ENCODE measurements around the gene NAP1L1. TPM values are rescaled to one million over a fixed set of nuclear protein-coding genes. Genes with fewer than 3 reads are reported as not detected.

The NAP1L1 gene
- total RNA-seq, 1 experiment from 2014 or later = 946 TPM

- ATAC-seq = no peak
- TF ChIP-seq, protein P1, sequence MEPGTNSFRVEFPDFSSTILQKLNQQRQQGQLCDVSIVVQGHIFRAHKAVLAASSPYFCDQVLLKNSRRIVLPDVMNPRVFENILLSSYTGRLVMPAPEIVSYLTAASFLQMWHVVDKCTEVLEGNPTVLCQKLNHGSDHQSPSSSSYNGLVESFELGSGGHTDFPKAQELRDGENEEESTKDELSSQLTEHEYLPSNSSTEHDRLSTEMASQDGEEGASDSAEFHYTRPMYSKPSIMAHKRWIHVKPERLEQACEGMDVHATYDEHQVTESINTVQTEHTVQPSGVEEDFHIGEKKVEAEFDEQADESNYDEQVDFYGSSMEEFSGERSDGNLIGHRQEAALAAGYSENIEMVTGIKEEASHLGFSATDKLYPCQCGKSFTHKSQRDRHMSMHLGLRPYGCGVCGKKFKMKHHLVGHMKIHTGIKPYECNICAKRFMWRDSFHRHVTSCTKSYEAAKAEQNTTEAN (CRISPR knock-in tag; IDR thresholded peaks at IDR 0.05) = no peak
- no peak for TF ChIP-seq PRDM15 (CRISPR knock-in tag; IDR thresholded peaks at IDR 0.05)
- TF ChIP-seq ETV6 (CRISPR knock-in tag; IDR thresholded peaks at IDR 0.05) = no peak
- TF ChIP-seq ZMAT4 (CRISPR knock-in tag; IDR thresholded peaks at IDR 0.05) = no peak
- no peak for TF ChIP-seq NR2C2 (CRISPR knock-in tag; IDR thresholded peaks at IDR 0.05)
- no peak for TF ChIP-seq CREM (CRISPR knock-in tag; IDR thresholded peaks at IDR 0.05)
- no peak for TF ChIP-seq FOXP1 (CRISPR knock-in tag; IDR thresholded peaks at IDR 0.05; ENCODE audit: borderline replicate concordance)
- TF ChIP-seq TCF7 (CRISPR knock-in tag; IDR thresholded peaks at IDR 0.05; ENCODE audit: low read depth) = no peak
- TF ChIP-seq ATF1 (CRISPR knock-in tag; IDR thresholded peaks at IDR 0.05) = no peak
- TF ChIP-seq, protein P2, sequence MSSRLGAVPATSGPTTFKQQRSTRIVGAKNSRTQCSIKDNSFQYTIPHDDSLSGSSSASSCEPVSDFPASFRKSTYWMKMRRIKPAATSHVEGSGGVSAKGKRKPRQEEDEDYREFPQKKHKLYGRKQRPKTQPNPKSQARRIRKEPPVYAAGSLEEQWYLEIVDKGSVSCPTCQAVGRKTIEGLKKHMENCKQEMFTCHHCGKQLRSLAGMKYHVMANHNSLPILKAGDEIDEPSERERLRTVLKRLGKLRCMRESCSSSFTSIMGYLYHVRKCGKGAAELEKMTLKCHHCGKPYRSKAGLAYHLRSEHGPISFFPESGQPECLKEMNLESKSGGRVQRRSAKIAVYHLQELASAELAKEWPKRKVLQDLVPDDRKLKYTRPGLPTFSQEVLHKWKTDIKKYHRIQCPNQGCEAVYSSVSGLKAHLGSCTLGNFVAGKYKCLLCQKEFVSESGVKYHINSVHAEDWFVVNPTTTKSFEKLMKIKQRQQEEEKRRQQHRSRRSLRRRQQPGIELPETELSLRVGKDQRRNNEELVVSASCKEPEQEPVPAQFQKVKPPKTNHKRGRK (CRISPR knock-in tag; IDR thresholded peaks at IDR 0.05; ENCODE audit: borderline replicate concordance) = no peak
- no peak for TF ChIP-seq ZNF263 (CRISPR knock-in tag; IDR thresholded peaks at IDR 0.05; ENCODE audit: low read depth)
- no peak for TF ChIP-seq ELF4 (CRISPR knock-in tag; IDR thresholded peaks at IDR 0.05; ENCODE audit: low read depth)
- no peak for TF ChIP-seq CDX4 (CRISPR knock-in tag; IDR thresholded peaks at IDR 0.05; ENCODE audit: borderline replicate concordance)
- no peak for TF ChIP-seq ARID4B (CRISPR knock-in tag; IDR thresholded peaks at IDR 0.05; ENCODE audit: borderline replicate concordance)
- no peak for TF ChIP-seq OVOL2 (CRISPR knock-in tag; IDR thresholded peaks at IDR 0.05; ENCODE audit: borderline replicate concordance)
- TF ChIP-seq GTF2I (CRISPR knock-in tag; conservative IDR thresholded peaks at IDR 0.05) = no peak
- no peak for TF ChIP-seq ZBTB21 (CRISPR knock-in tag; IDR thresholded peaks at IDR 0.05; ENCODE audit: borderline replicate concordance)
- no peak for TF ChIP-seq NFE2L1 (CRISPR knock-in tag; IDR thresholded peaks at IDR 0.05)
- TF ChIP-seq ZNF121 (CRISPR knock-in tag; IDR thresholded peaks at IDR 0.05) = no peak
- TF ChIP-seq TEAD1 (CRISPR knock-in tag; IDR thresholded peaks at IDR 0.05) = no peak
- DNase-seq (ENCODE audit: low spot score) = no peak
- ChIA-PET POLR2A (interaction anchor here (0.5 to 0.6 kb wide), 2 partner anchors 51 to 110 kb away, joined by 4 read pairs; no protein-coding TSS in a partner anchor), CTCF (interaction anchor here (0.8 kb wide), 1 partner anchor 15 kb away, joined by 3 read pairs; no protein-coding TSS in a partner anchor)
- peaks cover 10% of the 10 kb centered on the region for H3K36me3 Mint-ChIP-seq
- H3K27ac Mint-ChIP-seq = 0 out of 2 replicates have a peak overlapping the region, but pooled peaks have one; percentile 2
- no peaks in the 10 kb centered on the region for H3K27me3 Mint-ChIP-seq (ENCODE audit: low read depth)
- no peaks in the 10 kb centered on the region for H3K9me3 Mint-ChIP-seq
- peaks cover 62% of the 10 kb centered on the region for H3K4me1 Mint-ChIP-seq
- H3K4me3 Mint-ChIP-seq = no peak overlapping the region
These were observed 62.0 kb downstream of the NAP1L1 start for GRCh38 chr12:76022506-76022905.

Data from WTC11 (cell line).